Measurements from ENCODE around the gene HAUS7. TPM values are rescaled to one million over a fixed set of nuclear protein-coding genes. Genes with fewer than 3 reads are reported as not detected.

Gene HAUS7
- total RNA-seq, 1 donor from 2014 or later, result 60.3 TPM

DNA sequence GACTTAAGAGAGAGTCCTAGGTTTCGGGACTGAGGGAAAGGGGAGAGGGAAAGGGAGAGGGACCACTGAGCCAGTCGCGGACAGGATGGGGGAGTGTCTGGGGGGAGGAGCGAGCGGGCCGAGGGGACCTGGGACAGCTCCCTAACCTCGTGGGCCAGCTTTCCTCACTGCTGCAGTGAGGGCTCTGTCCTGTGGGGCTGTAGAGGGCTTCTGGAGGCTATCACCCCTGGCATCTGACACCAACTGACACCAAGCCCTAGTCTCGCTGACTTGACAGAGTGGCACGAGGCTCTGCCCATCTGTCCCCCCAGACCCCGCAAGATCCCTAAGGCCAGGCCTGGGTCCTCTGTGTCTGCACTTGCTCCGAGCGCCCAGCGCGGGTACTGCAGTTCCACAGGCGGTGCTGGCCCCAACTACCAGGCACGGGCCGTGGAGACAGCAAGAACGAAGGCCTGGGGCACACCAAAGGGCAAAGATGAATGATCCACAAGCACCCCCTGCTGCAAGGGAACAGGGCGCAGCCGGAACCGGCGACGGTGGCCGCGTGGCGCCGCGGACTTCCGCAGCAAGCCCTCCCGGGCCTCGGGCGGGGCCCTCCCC, 465 bp downstream of the HAUS7 start:
- no peak overlapping the region for H3K27ac Mint-ChIP-seq (ENCODE audit: unreplicated experiment)
- H3K36me3 Mint-ChIP-seq (ENCODE audit: unreplicated experiment), result no peaks in the 10 kb centered on the region
- no peak for DNase-seq (ENCODE audit: extremely low spot score, unreplicated experiment)
- no peaks in the 10 kb centered on the region for H3K27me3 Mint-ChIP-seq (ENCODE audit: unreplicated experiment)
- TF ChIP-seq CTCF (IDR thresholded peaks at IDR 0.05), result no peak
- H3K4me1 Mint-ChIP-seq (ENCODE audit: unreplicated experiment), result peaks cover 31% of the 10 kb centered on the region
- H3K9me3 Mint-ChIP-seq (ENCODE audit: unreplicated experiment), result no peaks in the 10 kb centered on the region
- H3K4me3 Mint-ChIP-seq (ENCODE audit: unreplicated experiment), result peak overlapping the region; percentile 75

GRCh38 chrX:153468008-153468580, 2.3 kb downstream of the HAUS7 start:
- H3K9me3 Mint-ChIP-seq (ENCODE audit: unreplicated experiment), result no peaks in the 10 kb centered on the region
- no peak for DNase-seq (ENCODE audit: extremely low spot score, unreplicated experiment)
- H3K36me3 Mint-ChIP-seq (ENCODE audit: unreplicated experiment), result peaks cover 3% of the 10 kb centered on the region
- H3K27ac Mint-ChIP-seq (ENCODE audit: unreplicated experiment), result no peak overlapping the region
- no peak for TF ChIP-seq CTCF (IDR thresholded peaks at IDR 0.05)
- H3K27me3 Mint-ChIP-seq (ENCODE audit: unreplicated experiment), result no peaks in the 10 kb centered on the region
- peaks cover 25% of the 10 kb centered on the region for H3K4me1 Mint-ChIP-seq (ENCODE audit: unreplicated experiment)
- no peak overlapping the region for H3K4me3 Mint-ChIP-seq (ENCODE audit: unreplicated experiment)

DNA sequence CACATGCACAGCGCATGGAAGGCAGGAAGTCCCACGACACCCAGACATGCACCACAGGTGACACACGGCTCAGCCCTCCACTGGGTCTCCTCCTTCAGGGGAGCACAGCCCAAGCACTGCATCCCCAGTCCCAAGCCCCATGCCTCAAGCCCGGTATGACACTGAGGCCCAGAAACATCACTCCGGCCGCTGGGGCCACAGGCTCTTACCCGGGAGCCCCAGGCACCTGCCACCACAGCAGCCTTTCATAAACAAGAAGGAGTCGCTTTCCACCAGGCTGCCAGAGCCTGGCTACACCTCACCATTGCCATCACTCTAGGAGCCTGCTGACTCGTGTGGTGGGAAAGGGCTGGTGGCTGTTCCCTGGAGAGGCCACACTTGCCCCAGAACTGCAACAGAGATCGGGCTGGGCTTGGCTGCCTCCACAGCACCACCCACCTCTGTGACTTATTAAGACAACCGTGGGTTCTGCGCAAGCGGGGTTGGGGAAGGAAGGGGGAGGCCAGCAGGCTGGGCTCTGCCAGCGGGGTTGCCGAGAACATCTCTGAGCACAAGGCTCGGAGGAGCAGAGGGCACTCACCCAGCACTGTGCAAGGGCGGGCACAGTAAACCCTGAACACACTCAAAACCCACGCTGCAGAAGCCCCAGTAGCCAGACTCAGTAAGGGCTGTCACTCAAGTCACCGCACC, 4.5 kb downstream of the HAUS7 start:
- no peak for TF ChIP-seq CTCF (IDR thresholded peaks at IDR 0.05)
- Mint-ChIP-seq H3K36me3 (ENCODE audit: unreplicated experiment) (peaks cover 4% of the 10 kb centered on the region), H3K9me3 (ENCODE audit: unreplicated experiment) (peaks cover 5% of the 10 kb centered on the region), H3K27ac (ENCODE audit: unreplicated experiment) (no peak overlapping the region), H3K4me1 (ENCODE audit: unreplicated experiment) (peaks cover 7% of the 10 kb centered on the region), H3K4me3 (ENCODE audit: unreplicated experiment) (no peak overlapping the region), H3K27me3 (ENCODE audit: unreplicated experiment) (no peaks in the 10 kb centered on the region)
- DNase-seq (ENCODE audit: extremely low spot score, unreplicated experiment), result no peak

GRCh38 chrX:153464116-153464515, 6.3 kb downstream of the HAUS7 start:
- H3K9me3 Mint-ChIP-seq (ENCODE audit: unreplicated experiment), result peaks cover 8% of the 10 kb centered on the region
- H3K4me1 Mint-ChIP-seq (ENCODE audit: unreplicated experiment), result peaks cover 20% of the 10 kb centered on the region
- H3K27me3 Mint-ChIP-seq (ENCODE audit: unreplicated experiment), result no peaks in the 10 kb centered on the region
- no peak overlapping the region for H3K4me3 Mint-ChIP-seq (ENCODE audit: unreplicated experiment)
- DNase-seq (ENCODE audit: extremely low spot score, unreplicated experiment), result no peak
- no peak for TF ChIP-seq CTCF (IDR thresholded peaks at IDR 0.05)
- H3K27ac Mint-ChIP-seq (ENCODE audit: unreplicated experiment), result no peak overlapping the region
- peaks cover 8% of the 10 kb centered on the region for H3K36me3 Mint-ChIP-seq (ENCODE audit: unreplicated experiment)

GRCh38 chrX:153463556-153463955, 6.8 kb downstream of the HAUS7 start:
- Mint-ChIP-seq H3K9me3 (ENCODE audit: unreplicated experiment) (peaks cover 9% of the 10 kb centered on the region), H3K4me1 (ENCODE audit: unreplicated experiment) (peaks cover 21% of the 10 kb centered on the region), H3K27me3 (ENCODE audit: unreplicated experiment) (no peaks in the 10 kb centered on the region), H3K4me3 (ENCODE audit: unreplicated experiment) (no peak overlapping the region), H3K27ac (ENCODE audit: unreplicated experiment) (peak overlapping the region; percentile 27), H3K36me3 (ENCODE audit: unreplicated experiment) (peaks cover 10% of the 10 kb centered on the region)
- DNase-seq (ENCODE audit: extremely low spot score, unreplicated experiment), result no peak
- TF ChIP-seq CTCF (IDR thresholded peaks at IDR 0.05), result no peak
